HEK293 (cell line): ENCODE data around the gene CCDC88C.

ENCODE experiments used
- CTCF ChIA-PET: fragments of 350-600 bp; formaldehyde crosslinking; extraction: SDS; loops from one replicate; lab custom pipeline; 2021; ENCODE audit warnings: antibody characterized with exemption; lab: Yijun Ruan, JAX
- POLR2A ChIA-PET: fragments of 300-600 bp; formaldehyde crosslinking; extraction: SDS; loops from one replicate; lab custom pipeline; 2020; ENCODE audit warnings: antibody characterized with exemption, inconsistent platforms; lab: Yijun Ruan, JAX
- H3K27ac ChIP-seq: fragments of 200-500 bp; sonication (Bioruptor generic); 2 replicates; pipeline ENCODE4 v1.5.1; 2014; ENCODE audit warnings: low read depth, low read length, control low read depth, inconsistent platforms; ENCODE audit errors: extremely low read depth
- H3K36me3 ChIP-seq, 2 experiments: fragments of 200-500 bp in 1 of 2; sonication (Bioruptor generic) in 1 of 2; 1 replicate in 1 of 2; 2 replicates in 1 of 2; pipeline ENCODE4 v1.5.1; 2014 to 2017; ENCODE audit warnings: inconsistent platforms in 2 of 2, low read length in 2 of 2; ENCODE audit not compliant: control insufficient read depth in 2 of 2, insufficient read depth in 1 of 2
- H3K4me1 ChIP-seq: fragments of 200-500 bp; sonication (Bioruptor generic); 2 replicates; pipeline ENCODE4 v1.5.1; 2014; ENCODE audit warnings: mild to moderate bottlenecking, low read length, inconsistent platforms; ENCODE audit not compliant: control insufficient read depth, insufficient read depth
- H3K4me3 ChIP-seq: 2 replicates; pipeline ENCODE4 v1.5.1; 2011; ENCODE audit warnings: low read depth, mild to moderate bottlenecking, control low read depth, low read length, moderate library complexity
- H3K9me3 ChIP-seq: fragments of 200-500 bp; sonication (Bioruptor generic); 2 replicates; pipeline ENCODE4 v1.5.1; 2014; ENCODE audit warnings: low read depth, low read length, inconsistent platforms; ENCODE audit not compliant: control insufficient read depth, insufficient read depth
- KLF17 ChIP-seq: fragments of 450-650 bp; formaldehyde crosslinking; IDR thresholded peaks from 2 replicates; pipeline ENCODE4 v1.5.1; 2016; ENCODE audit warnings: missing biosample characterization, missing genetic modification characterization
- PRDM1 ChIP-seq: fragments of 450-650 bp; formaldehyde crosslinking; IDR thresholded peaks from 2 replicates; pipeline ENCODE4; 2016; ENCODE audit warnings: missing biosample characterization, missing genetic modification characterization
- SCRT1 ChIP-seq: fragments of 450-650 bp; formaldehyde crosslinking; IDR thresholded peaks from 2 replicates; pipeline ENCODE4 v1.5.1; 2016; ENCODE audit warnings: missing biosample characterization, missing genetic modification characterization, borderline replicate concordance
- SP7 ChIP-seq: fragments of 450-650 bp; formaldehyde crosslinking; IDR thresholded peaks from 2 replicates; pipeline ENCODE4 v1.5.1; 2016; ENCODE audit warnings: missing biosample characterization, missing genetic modification characterization
- ZBTB17 ChIP-seq: fragments of 450-650 bp; formaldehyde crosslinking; IDR thresholded peaks from 2 replicates; pipeline ENCODE4 v1.5.1; 2016; ENCODE audit warnings: missing biosample characterization, missing genetic modification characterization
- ZBTB48 ChIP-seq: fragments of 450-650 bp; formaldehyde crosslinking; IDR thresholded peaks from 2 replicates; pipeline ENCODE4 v1.5.1; 2016; ENCODE audit warnings: missing biosample characterization, missing genetic modification characterization
- ZNF146 ChIP-seq: fragments of 450-650 bp; formaldehyde crosslinking; IDR thresholded peaks from 2 replicates; pipeline ENCODE4 v1.5.1; 2016; ENCODE audit warnings: missing biosample characterization, missing genetic modification characterization
- ZNF2 ChIP-seq: fragments of 450-650 bp; formaldehyde crosslinking; IDR thresholded peaks from 2 replicates; pipeline ENCODE4 v1.5.1; 2016; ENCODE audit warnings: missing biosample characterization, missing genetic modification characterization
- ZNF202 ChIP-seq: fragments of 450-650 bp; formaldehyde crosslinking; IDR thresholded peaks from 2 replicates; pipeline ENCODE4 v1.5.1; 2016; ENCODE audit warnings: missing biosample characterization, missing genetic modification characterization, borderline replicate concordance
- ZNF221 ChIP-seq: fragments of 450-650 bp; formaldehyde crosslinking; IDR thresholded peaks from 2 replicates; pipeline ENCODE4 v1.5.1; 2017; ENCODE audit warnings: missing biosample characterization, missing genetic modification characterization, borderline replicate concordance
- ZNF239 ChIP-seq: fragments of 450-650 bp; formaldehyde crosslinking; IDR thresholded peaks from 2 replicates; pipeline ENCODE4 v1.5.1; 2016; ENCODE audit warnings: missing biosample characterization, missing genetic modification characterization
- ZNF560 ChIP-seq: fragments of 450-650 bp; formaldehyde crosslinking; IDR thresholded peaks from 2 replicates; pipeline ENCODE4 v1.5.1; 2017; ENCODE audit warnings: missing biosample characterization, missing genetic modification characterization, borderline replicate concordance
- ZNF76 ChIP-seq: fragments of 450-650 bp; formaldehyde crosslinking; IDR thresholded peaks from 2 replicates; pipeline ENCODE4; 2016; ENCODE audit warnings: low read depth, missing biosample characterization, missing genetic modification characterization, borderline replicate concordance
- TF ChIP-seq, protein P1 (sequence below): fragments of 450-650 bp; formaldehyde crosslinking; conservative IDR thresholded peaks from 2 replicates; pipeline ENCODE4 v1.5.1; 2016; ENCODE audit warnings: low read depth, missing biosample characterization, missing genetic modification characterization

CCDC88C gene

GRCh38 chr14:91392623-91393303 is 24.9 kb downstream of the CCDC88C start:
- peaks cover 9% of the 10 kb centered on the region for H3K4me1 ChIP-seq
- ChIA-PET CTCF (no interaction called here), POLR2A (no interaction called here)
- TF ChIP-seq KLF17: peak; percentile 63; the same call in 1 of the 2 replicates
- no peak for TF ChIP-seq ZNF560 (tag by site-specific recombination)
- peak; percentile 98 for TF ChIP-seq PRDM1 (tag by site-specific recombination)
- TF ChIP-seq ZBTB48: no peak
- no peak overlapping the region for H3K27ac ChIP-seq
- H3K9me3 ChIP-seq: no peaks in the 10 kb centered on the region
- H3K4me3 ChIP-seq: no peak overlapping the region
- H3K36me3 ChIP-seq: no peaks in the 10 kb centered on the region

DNA sequence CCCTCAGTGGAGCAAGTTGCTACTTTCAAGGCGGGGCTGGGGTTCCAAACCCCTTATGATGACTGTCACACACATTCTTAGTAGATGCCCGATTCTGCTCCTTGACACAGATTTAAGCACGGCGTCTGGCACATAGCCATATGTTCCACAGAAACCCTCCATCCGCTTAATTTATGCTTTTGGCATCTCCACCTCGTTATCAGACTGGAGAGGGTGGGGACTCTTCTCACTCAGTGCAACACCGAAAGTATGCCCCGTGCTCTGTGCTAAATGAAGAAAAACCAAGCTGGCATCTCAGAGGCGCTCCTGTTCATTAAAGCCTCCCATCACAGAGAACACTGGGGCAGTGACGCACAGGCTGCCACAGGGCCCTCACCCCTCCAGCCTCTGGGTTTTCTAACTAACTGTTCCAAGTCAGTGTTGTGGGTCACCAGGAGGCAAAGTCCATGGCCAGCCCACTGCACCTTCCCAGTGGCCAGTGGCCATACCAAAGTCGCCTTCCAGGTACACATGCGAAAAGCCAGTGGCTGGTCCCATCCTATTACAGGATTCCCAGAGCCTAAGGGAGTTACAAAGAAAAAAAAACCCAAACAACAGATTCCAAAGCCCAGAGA is 27.3 kb downstream of the CCDC88C start:
- no peak overlapping the region for H3K27ac ChIP-seq
- POLR2A ChIA-PET: no interaction called here

GRCh38 chr14:91389150-91389549 is 28.5 kb downstream of the CCDC88C start:
- Histone ChIP-seq H3K36me3 (no peaks in the 10 kb centered on the region), H3K27ac (no peak overlapping the region), H3K9me3 (no peaks in the 10 kb centered on the region), H3K4me1 (peaks cover 5% of the 10 kb centered on the region), H3K4me3 (no peak overlapping the region)
- ChIA-PET POLR2A (no interaction called here), CTCF (interaction anchor here (1.5 kb wide), 1 partner anchor 9 kb away, joined by 5 read pairs; no protein-coding TSS in a partner anchor)
- TF ChIP-seq ZNF2 (tag by site-specific recombination) (no peak), ZNF239 (no peak), ZNF76 (no peak), ZNF146 (no peak), ZNF221 (no peak)

More for the DNA sequence above, 27.3 kb downstream of the CCDC88C start:
- TF ChIP-seq ZBTB17 (tag by site-specific recombination) (peak; percentile 51; the same call in 1 of the 2 replicates), ZNF202 (tag by site-specific recombination) (no peak), SP7 (peak; percentile 34; the same call in 1 of the 2 replicates), SCRT1 (tag by site-specific recombination) (no peak)
- TF ChIP-seq, protein P1, sequence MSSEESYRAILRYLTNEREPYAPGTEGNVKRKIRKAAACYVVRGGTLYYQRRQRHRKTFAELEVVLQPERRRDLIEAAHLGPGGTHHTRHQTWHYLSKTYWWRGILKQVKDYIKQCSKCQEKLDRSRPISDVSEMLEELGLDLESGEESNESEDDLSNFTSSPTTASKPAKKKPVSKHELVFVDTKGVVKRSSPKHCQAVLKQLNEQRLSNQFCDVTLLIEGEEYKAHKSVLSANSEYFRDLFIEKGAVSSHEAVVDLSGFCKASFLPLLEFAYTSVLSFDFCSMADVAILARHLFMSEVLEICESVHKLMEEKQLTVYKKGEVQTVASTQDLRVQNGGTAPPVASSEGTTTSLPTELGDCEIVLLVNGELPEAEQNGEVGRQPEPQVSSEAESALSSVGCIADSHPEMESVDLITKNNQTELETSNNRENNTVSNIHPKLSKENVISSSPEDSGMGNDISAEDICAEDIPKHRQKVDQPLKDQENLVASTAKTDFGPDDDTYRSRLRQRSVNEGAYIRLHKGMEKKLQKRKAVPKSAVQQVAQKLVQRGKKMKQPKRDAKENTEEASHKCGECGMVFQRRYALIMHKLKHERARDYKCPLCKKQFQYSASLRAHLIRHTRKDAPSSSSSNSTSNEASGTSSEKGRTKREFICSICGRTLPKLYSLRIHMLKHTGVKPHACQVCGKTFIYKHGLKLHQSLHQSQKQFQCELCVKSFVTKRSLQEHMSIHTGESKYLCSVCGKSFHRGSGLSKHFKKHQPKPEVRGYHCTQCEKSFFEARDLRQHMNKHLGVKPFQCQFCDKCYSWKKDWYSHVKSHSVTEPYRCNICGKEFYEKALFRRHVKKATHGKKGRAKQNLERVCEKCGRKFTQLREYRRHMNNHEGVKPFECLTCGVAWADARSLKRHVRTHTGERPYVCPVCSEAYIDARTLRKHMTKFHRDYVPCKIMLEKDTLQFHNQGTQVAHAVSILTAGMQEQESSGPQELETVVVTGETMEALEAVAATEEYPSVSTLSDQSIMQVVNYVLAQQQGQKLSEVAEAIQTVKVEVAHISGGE (tag by site-specific recombination): peak; percentile 43; the same call in 1 of the 2 replicates
- TF ChIP-seq, all 188 proteins: peak for 3
- no peaks in the 10 kb centered on the region for H3K36me3 ChIP-seq
- no peaks in the 10 kb centered on the region for H3K9me3 ChIP-seq
- H3K4me3 ChIP-seq: no peak overlapping the region
- peaks cover 6% of the 10 kb centered on the region for H3K4me1 ChIP-seq
- CTCF ChIA-PET: interaction anchor here (0.6 kb wide), 1 partner anchor 31 kb away, joined by 5 read pairs; no protein-coding TSS in a partner anchor
